GM18520 (cell line): ENCODE data around the gene LETM1.

Source experiments
- ATAC-seq: cut with Tn5 transposase; IDR thresholded peaks from one replicate; pipeline ENCODE4 v1.9.1; 2021; ENCODE audit not compliant: unreplicated experiment

Gene LETM1

GRCh38 chr4:1830234-1830633 lies 25.7 kb downstream of the LETM1 start:
- ATAC-seq, result no peak

- no peak for ATAC-seq
Observed at GRCh38 chr4:1826531-1827350, 29.2 kb downstream of the LETM1 start.

- no peak for ATAC-seq
Observed at GRCh38 chr4:1825326-1825725, 30.6 kb downstream of the LETM1 start.

GRCh38 chr4:1824746-1825145 lies 31.2 kb downstream of the LETM1 start:
- no peak for ATAC-seq

GRCh38 chr4:1823545-1823932 lies 32.4 kb downstream of the LETM1 start:
- ATAC-seq, result no peak

GRCh38 chr4:1822568-1823544 lies 33.1 kb downstream of the LETM1 start:
- ATAC-seq, result no peak

- no peak for ATAC-seq
Observed at GRCh38 chr4:1821679-1822567, 34.0 kb downstream of the LETM1 start.

- ATAC-seq, result no peak
Observed at GRCh38 chr4:1819816-1820215, 36.1 kb downstream of the LETM1 start.

- no peak for ATAC-seq
Observed at GRCh38 chr4:1819284-1819683, 36.7 kb downstream of the LETM1 start.

GRCh38 chr4:1815997-1816860 lies 39.7 kb downstream of the LETM1 start:
- no peak for ATAC-seq

- ATAC-seq, result no peak
Observed at GRCh38 chr4:1815096-1815996, 40.6 kb downstream of the LETM1 start.

- ATAC-seq, result no peak
Observed at GRCh38 chr4:1814453-1814852, 41.5 kb downstream of the LETM1 start.

- ATAC-seq, result no peak
Observed at GRCh38 chr4:1813915-1814314, 42.0 kb downstream of the LETM1 start.

GRCh38 chr4:1813231-1813630 lies 42.7 kb downstream of the LETM1 start:
- no peak for ATAC-seq

GRCh38 chr4:1812720-1813119 lies 43.2 kb downstream of the LETM1 start:
- ATAC-seq, result no peak

- ATAC-seq, result no peak
Observed at GRCh38 chr4:1810765-1811164, 45.2 kb downstream of the LETM1 start.

- no peak for ATAC-seq
Observed at GRCh38 chr4:1809754-1810502, 46.0 kb downstream of the LETM1 start.
